Neuron (in vitro differentiated cells): Measurements from ENCODE around the gene SCOC.

Experiments
- H2AFZ ChIP-seq: one replicate; pipeline ENCODE4 v1.6.1; 2013; ENCODE audit warnings: low read depth, mild to moderate bottlenecking, inconsistent platforms, low read length, moderate library complexity
- H3K27me3 ChIP-seq: one replicate; pipeline ENCODE4 v1.6.1; 2013; ENCODE audit warnings: low read length; ENCODE audit not compliant: insufficient read depth
- H3K36me3 ChIP-seq: one replicate; pipeline ENCODE4 v1.6.1; 2013; ENCODE audit warnings: low read length; ENCODE audit not compliant: insufficient read depth
- H3K4me1 ChIP-seq: one replicate; pipeline ENCODE4 v1.6.1; 2013; ENCODE audit warnings: low read length; ENCODE audit not compliant: insufficient read depth
- H3K4me3 ChIP-seq: 2 replicates; pipeline ENCODE4 v1.5.1; 2013; ENCODE audit warnings: mild to moderate bottlenecking, low read length, moderate library complexity
- H3K9me3 ChIP-seq: one replicate; pipeline ENCODE4 v1.6.1; 2013; ENCODE audit warnings: low read length

The SCOC gene

DNA sequence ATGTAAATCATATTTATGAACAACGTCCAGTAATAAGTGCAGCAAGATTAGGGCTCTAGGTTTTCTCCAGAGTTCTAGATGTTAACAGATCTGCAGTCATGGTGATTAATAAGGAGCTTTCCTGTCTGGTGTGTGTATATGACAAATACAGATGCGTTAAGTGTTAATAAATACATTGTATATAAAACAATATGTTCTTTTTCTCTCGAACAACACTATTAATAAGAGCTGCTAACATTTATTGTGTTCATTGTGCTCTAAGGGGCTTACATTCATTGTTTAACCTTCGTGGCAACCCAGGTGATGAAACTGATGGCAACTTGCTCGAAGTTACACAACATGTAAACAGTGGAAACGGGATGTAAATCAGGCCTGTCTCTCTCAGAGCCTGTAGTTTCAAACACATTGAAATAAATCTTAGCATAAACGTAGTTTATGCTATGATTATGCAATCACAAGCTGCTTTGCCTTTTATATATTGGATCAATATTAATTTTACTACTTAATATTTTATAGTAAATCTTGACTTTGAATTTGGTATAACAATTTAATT lies 54.5 kb downstream of the SCOC start:
- H3K4me3 ChIP-seq: peak overlapping the region; percentile 82
- H3K9me3 ChIP-seq: no peaks in the 10 kb centered on the region
- peak overlapping the region; percentile 98 for H2AFZ ChIP-seq
- no peaks in the 10 kb centered on the region for H3K36me3 ChIP-seq
- peaks cover 5% of the 10 kb centered on the region for H3K4me1 ChIP-seq
- peaks cover 6% of the 10 kb centered on the region for H3K27me3 ChIP-seq
